Panc1 (cell line): ENCODE results near the gene GARIN1A.

Experiments
- POLR2AphosphoS5 ChIP-seq: IDR thresholded peaks from 2 replicates; pipeline ENCODE4 v1.6.1; 2012; ENCODE audit warnings: mild to moderate bottlenecking, low read depth, low read length, moderate library complexity
- SIN3A ChIP-seq: IDR thresholded peaks from 2 replicates; pipeline ENCODE4 v1.6.1; 2012; ENCODE audit warnings: low read depth, mild to moderate bottlenecking, low read length, moderate library complexity, borderline replicate concordance; ENCODE audit not compliant: insufficient read depth
- TCF7L2 ChIP-seq: IDR thresholded peaks from 2 replicates; pipeline ENCODE4 v1.6.1; 2011; ENCODE audit warnings: mild to moderate bottlenecking, low read depth, low read length, inconsistent platforms
- TF ChIP-seq, protein P1 (sequence below): fragments of 450-650 bp; IDR thresholded peaks from 2 replicates; pipeline ENCODE4 v1.5.1; 2017; ENCODE audit warnings: mild to moderate bottlenecking

DNA sequence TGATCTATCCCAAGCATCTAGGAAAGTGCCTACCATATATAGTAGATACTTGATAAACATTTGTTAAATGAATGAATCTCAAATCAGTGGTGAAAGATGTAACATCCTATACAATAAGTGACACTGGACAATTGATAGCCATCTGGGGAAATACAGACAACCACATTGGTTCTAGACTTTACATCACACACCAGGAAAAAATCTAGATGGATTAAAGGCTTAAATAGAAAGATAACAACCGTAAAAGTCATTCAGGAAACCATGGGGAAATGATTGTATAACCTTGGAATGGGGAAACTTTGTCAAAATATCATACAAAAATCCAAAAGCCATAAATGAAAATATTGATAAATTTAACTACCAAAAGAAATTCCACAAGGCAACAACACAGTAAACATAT lies 7.0 kb upstream of the GARIN1A start:
- TF ChIP-seq, protein P1, sequence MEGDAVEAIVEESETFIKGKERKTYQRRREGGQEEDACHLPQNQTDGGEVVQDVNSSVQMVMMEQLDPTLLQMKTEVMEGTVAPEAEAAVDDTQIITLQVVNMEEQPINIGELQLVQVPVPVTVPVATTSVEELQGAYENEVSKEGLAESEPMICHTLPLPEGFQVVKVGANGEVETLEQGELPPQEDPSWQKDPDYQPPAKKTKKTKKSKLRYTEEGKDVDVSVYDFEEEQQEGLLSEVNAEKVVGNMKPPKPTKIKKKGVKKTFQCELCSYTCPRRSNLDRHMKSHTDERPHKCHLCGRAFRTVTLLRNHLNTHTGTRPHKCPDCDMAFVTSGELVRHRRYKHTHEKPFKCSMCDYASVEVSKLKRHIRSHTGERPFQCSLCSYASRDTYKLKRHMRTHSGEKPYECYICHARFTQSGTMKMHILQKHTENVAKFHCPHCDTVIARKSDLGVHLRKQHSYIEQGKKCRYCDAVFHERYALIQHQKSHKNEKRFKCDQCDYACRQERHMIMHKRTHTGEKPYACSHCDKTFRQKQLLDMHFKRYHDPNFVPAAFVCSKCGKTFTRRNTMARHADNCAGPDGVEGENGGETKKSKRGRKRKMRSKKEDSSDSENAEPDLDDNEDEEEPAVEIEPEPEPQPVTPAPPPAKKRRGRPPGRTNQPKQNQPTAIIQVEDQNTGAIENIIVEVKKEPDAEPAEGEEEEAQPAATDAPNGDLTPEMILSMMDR, result no peak
- TF ChIP-seq POLR2AphosphoS5 (no peak), SIN3A (no peak), TCF7L2 (no peak)
